ENCODE results near the gene ZFAND4. TPM values are rescaled to one million over a fixed set of nuclear protein-coding genes. Genes with fewer than 3 reads are reported as not detected.
"Not testable (repeated sequence)": the region's sequence is repeated elsewhere in the genome, so short reads cannot be mapped to it uniquely, and the experiment has no call there.

Gene ZFAND4
- total RNA-seq = 10 to 100 TPM; 22.3 to 24.3 TPM

DNA sequence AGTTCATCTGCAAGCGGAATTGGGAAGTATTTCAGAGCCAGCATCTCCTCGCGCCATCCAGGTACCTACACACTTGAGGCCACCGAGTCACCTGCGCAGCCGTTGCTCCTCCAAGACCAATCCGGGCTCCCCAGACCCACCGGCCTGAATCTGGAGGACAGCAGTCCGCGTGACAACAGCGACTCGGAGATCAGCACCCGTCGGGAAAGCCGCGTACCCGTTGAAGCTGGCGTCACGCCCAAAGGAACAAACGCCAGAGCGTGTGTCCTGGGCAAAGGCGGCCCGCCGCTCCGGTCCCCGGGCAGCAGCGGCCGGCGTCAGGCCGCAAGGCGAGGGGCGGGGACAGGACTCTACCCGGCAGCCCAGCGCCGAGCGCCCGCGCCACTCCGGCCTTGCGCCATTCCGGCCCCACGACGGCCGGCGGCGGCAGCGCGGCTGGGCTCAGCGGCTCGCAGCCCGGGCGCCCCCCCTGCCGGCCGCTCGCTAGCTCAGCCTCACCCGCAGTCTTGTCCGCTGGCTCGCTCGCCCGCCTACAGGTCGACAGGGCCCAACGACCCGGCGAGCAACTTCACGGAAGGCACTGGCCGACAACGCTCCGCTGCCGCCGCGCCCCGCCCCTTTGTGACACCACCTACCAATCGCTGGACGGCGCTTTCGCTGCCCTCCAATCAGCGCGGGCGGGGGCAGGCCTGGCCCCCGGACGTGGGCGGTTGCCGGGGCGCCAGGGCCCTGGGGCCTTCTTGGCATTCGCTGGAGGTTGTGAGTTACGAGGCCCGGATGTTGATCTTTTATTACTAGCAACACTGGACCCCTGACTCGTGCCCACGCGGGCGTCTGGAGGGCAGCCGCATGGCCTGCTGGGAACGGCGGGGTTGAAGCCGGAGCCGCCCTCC lies at the start of gene ZFAND4:
Gene ZFAND4, minus strand, starts transcription at position 592 of the 893 bp plus-strand sequence. CDS start 9,047 bp downstream, outside the sequence.
- Mint-ChIP-seq H3K9me3 (no peaks in the 10 kb centered on the region), H3K4me3 (peak within 1 kb of the TSS; percentile 88)
- POLR2A ChIA-PET = interaction anchor here (0.7 to 1.8 kb wide), 7 partner anchors 92 to 422 kb away, joined by 3 to 18 read pairs (median 4); no protein-coding TSS in a partner anchor

DNA sequence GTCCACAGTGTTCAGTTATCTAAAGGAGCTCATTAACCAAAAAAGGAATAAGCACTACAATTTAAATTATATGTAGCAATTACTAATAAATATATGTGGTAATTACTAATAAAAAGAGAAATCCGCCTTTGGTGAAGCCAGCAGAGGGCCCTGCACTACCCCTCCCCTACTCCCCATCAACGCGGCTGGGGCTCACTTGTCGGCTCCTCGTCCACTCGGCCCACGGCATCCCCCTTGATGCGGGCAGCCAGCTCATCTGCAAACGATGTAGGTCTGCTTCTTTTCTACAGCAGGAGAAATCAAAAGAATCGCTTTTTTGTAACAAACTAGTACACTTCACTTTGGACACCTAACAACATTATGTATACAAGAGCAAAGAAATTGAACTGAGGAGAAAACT lies 48.9 kb upstream of the ZFAND4 start:
- H3K27ac Mint-ChIP-seq; ATAC-seq (ENCODE audit: low read depth); H3K27me3 Mint-ChIP-seq; POLR2A ChIA-PET; H3K4me3 Mint-ChIP-seq; H3K4me1 Mint-ChIP-seq; H3K9me3 Mint-ChIP-seq; H3K36me3 Mint-ChIP-seq; DNase-seq: not testable (repeated sequence)

More for the DNA sequence above, at the start of gene ZFAND4:
- Mint-ChIP-seq H3K36me3 (peaks cover 10% of the 10 kb centered on the region), H3K27ac (peak within 1 kb of the TSS; percentile 86), H3K4me1 (peaks cover 28% of the 10 kb centered on the region), H3K27me3 (no peaks in the 10 kb centered on the region)
- ATAC-seq (ENCODE audit: low read depth) = peak; percentile 96
- peak; percentile 97 for DNase-seq

DNA sequence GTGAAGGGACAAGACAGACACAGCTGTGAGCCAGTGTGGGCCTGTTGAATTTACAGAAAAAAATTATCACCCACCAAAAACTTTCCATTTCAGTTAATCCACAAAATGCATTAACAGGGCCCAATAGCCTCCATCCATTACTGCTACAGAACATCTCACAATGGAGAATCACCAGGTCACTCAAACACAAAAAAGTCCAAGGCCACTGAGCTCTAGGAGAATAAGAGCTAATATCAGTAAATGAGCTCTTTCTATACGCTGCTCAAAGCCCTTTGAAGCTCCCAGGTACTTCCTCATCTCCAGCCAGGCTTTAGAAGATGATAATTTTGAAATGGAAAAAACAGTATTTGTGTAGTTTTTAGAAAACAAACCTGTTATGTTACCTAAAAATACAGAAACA lies 45.1 kb upstream of the ZFAND4 start:
- H3K36me3 Mint-ChIP-seq; H3K9me3 Mint-ChIP-seq; ATAC-seq (ENCODE audit: low read depth); POLR2A ChIA-PET; H3K4me3 Mint-ChIP-seq; H3K27me3 Mint-ChIP-seq; DNase-seq; H3K4me1 Mint-ChIP-seq; H3K27ac Mint-ChIP-seq: not testable (repeated sequence)

DNA sequence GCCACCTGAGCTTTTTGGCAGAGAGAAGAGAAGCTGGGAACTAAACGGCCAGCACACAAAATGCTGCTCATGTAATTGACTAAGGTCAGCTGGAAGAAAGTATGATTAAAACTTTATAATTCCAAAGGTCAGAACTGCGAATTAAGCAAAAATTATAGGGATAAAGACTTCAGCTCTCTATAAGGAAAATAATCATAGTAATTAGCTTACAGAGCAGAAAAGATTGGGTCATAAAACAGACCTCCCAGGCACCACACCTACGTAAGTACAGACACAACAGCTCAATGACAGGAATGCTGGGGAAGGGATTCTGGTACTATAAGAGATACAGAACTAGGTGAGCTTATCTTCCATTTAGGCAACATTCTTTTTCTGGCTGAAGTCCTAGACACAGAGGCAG lies 44.5 kb upstream of the ZFAND4 start:
- H3K9me3 Mint-ChIP-seq; H3K4me3 Mint-ChIP-seq; ATAC-seq (ENCODE audit: low read depth); H3K27ac Mint-ChIP-seq; H3K36me3 Mint-ChIP-seq; DNase-seq; H3K27me3 Mint-ChIP-seq; POLR2A ChIA-PET; H3K4me1 Mint-ChIP-seq: not testable (repeated sequence)

DNA sequence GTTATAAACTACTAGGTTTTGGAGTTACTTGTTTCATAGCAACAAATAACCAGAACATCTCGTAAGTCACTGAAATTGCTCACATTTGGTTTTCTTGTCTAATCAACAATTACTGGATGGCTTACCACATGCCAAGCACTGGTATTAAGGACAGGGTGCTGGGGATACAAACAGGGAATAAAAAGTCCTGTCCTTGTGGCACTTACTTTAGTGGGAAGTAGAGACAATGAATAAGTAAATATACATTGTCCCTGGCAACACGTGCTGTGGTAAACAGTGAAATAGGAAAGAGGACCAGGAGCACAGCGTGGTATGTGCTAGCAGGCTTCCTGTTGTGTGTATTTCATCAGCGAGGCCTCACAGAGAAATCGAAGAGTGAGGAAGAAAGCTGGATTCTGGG lies 38.7 kb upstream of the ZFAND4 start:
- H3K27ac Mint-ChIP-seq; POLR2A ChIA-PET; H3K9me3 Mint-ChIP-seq; H3K4me3 Mint-ChIP-seq; H3K36me3 Mint-ChIP-seq; DNase-seq; H3K27me3 Mint-ChIP-seq; ATAC-seq (ENCODE audit: low read depth); H3K4me1 Mint-ChIP-seq: not testable (repeated sequence)

DNA sequence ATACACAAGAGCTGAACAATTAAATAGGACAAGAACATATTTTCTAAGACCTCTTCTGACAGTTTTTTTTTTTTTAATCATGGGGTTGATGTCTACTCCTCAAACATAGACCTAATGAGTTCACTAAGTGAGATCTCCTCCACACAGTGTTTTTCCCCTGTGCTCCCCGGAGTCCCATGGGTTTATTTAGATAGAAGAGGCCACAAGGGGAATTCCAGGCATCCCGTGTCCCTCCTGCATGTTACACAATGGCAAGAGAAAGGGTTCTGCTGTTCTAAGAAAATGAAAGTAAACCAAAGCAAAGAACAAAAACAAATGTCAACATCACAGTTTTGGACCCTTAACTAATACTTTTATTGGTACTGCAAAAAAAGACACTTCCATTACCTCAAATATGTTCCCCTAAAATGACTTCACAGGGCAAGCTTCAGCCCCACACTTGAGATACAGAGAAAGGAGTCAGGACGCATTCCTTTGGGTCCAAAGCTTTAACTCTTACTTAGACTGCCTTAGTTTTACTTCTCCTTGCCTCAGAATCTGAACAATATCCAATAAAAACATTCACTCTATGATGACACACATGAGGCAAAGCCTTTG lies 37.7 kb upstream of the ZFAND4 start:
- not testable (repeated sequence) for ATAC-seq (ENCODE audit: low read depth); H3K27me3 Mint-ChIP-seq; H3K27ac Mint-ChIP-seq; H3K36me3 Mint-ChIP-seq; H3K4me1 Mint-ChIP-seq; DNase-seq; H3K9me3 Mint-ChIP-seq
- H3K4me3 Mint-ChIP-seq = peak overlapping the region; percentile 28
- POLR2A ChIA-PET = interaction anchor here (0.6 kb wide), 1 partner anchor 48 kb away, joined by 4 read pairs; no protein-coding TSS in a partner anchor

DNA sequence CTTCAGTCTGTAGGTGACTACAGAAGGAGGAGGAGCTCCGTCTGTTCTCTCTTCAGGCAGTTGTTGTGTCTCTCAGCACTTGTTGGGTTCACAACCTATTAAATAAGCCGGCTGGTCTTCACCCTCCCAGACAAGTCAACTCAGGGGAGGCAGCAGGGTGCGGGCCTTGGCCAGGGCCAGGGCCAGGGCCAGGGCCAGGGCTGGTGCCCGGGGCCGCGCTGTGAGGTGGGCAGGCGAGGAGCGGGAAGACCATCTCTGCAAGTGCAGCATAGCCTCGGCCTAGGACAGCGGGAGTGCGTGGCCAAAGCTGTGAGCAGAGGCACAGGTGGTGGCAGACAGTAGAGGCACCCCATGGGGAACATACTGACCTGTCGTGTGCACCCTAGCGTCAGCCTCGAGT lies 5.9 kb upstream of the ZFAND4 start:
- H3K4me3 Mint-ChIP-seq; H3K4me1 Mint-ChIP-seq; H3K27me3 Mint-ChIP-seq; POLR2A ChIA-PET; DNase-seq; ATAC-seq (ENCODE audit: low read depth); H3K9me3 Mint-ChIP-seq; H3K27ac Mint-ChIP-seq; H3K36me3 Mint-ChIP-seq: not testable (repeated sequence)

DNA sequence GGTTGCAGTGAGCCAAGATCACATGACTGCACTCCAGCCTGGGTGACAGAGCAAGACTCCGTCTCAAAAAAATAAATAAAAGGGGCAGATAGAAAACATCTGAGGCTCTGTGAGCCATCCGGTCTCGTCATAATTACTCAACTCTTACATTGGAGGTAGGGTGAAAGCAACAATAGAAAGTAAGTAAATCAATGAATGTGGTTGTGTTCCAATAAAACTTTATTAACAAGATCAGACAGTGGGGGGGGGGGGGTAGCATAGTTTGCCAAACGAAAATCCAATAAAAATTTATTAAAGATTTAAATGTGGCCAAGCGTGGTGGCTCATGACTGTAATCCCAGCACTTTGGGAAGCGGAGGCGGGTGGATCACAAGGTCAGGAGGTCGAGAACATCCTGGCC lies 2.8 kb upstream of the ZFAND4 start:
- DNase-seq = no peak
- H3K9me3 Mint-ChIP-seq = no peaks in the 10 kb centered on the region
- no peak overlapping the region for H3K27ac Mint-ChIP-seq
- H3K4me1 Mint-ChIP-seq = peaks cover 16% of the 10 kb centered on the region
- ATAC-seq (ENCODE audit: low read depth) = no peak
- POLR2A ChIA-PET = no interaction called here
- no peaks in the 10 kb centered on the region for H3K27me3 Mint-ChIP-seq
- H3K36me3 Mint-ChIP-seq = peaks cover 4% of the 10 kb centered on the region
- H3K4me3 Mint-ChIP-seq = no peak overlapping the region

DNA sequence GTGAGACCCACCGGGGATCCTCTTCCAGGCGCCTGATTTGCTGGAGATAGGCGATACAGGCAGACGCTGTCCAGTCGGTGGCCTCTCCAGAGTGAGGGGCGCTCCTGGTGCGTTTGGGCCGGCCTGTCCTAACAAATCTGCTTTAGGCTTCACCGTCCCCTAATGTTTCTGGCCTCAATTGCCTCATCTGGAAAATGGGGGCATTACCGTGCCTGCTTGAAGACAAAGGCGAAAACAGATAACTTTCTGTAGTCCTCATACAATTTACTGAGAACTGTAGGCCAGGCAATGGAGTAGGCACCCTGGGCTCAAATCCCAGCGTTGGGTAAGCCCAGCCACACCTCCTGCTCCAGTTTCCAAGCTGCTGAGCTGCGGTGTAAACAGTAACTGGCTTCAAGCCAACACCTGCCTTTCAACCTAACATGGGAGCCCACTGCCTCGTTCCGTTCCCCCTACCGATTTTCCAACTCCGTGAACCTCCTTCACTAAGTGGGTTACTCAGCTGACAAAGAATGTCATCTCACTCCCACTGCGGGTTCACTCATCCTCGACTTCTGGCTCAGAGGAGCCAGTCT lies 589 bp upstream of the ZFAND4 start:
- peak overlapping the region; percentile 83 for H3K4me3 Mint-ChIP-seq
- H3K27me3 Mint-ChIP-seq = no peaks in the 10 kb centered on the region
- peaks cover 10% of the 10 kb centered on the region for H3K36me3 Mint-ChIP-seq
- no peaks in the 10 kb centered on the region for H3K9me3 Mint-ChIP-seq
- H3K27ac Mint-ChIP-seq = peak overlapping the region; percentile 86
- DNase-seq (no peak), ATAC-seq (ENCODE audit: low read depth) (no peak)
- H3K4me1 Mint-ChIP-seq = peaks cover 28% of the 10 kb centered on the region
- POLR2A ChIA-PET = interaction anchor here (1.2 to 1.8 kb wide), 4 partner anchors 93 to 254 kb away, joined by 3 to 18 read pairs (median 6); no protein-coding TSS in a partner anchor

DNA sequence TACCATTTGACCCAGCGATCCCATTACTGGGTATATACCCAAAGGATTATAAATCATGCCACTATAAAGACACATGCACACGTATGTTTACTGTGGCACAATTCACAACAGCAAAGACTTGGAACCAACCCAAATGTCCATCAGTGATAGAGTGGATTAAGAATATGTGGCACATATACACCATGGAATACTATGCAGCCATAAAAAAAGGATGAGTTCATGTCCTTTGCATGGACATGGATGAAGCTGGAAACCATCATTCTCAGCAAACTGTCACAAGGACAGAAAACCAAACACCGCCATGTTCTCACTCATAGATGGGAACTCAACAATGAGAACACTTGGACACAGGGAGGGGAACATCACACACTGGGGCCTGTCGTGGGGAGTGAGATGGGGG lies 1.3 kb downstream of the ZFAND4 start:
- H3K36me3 Mint-ChIP-seq = peaks cover 14% of the 10 kb centered on the region

DNA sequence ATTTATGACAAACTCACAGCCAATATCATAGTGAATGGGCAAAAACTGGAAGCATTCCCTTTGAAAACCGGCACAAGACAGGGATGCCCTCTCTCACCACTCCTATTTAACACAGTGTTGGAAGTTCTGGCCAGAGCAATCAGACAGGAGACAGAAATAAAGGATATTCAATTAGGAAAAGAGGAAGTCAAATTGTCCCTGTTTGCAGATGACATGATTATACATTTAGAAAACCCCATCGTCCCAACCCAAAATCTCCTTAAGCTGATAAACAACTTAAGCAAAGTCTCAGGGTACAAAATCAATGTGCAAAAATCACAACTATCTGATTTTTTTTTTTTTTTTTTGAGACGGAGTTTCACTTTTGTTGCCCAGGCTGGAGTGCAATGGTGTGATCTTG lies 2.7 kb downstream of the ZFAND4 start:
- H3K27ac Mint-ChIP-seq; DNase-seq; H3K9me3 Mint-ChIP-seq; ATAC-seq (ENCODE audit: low read depth); POLR2A ChIA-PET; H3K27me3 Mint-ChIP-seq: not testable (repeated sequence)
- Mint-ChIP-seq H3K4me3 (peak overlapping the region; percentile 32), H3K36me3 (peaks cover 20% of the 10 kb centered on the region), H3K4me1 (peaks cover 27% of the 10 kb centered on the region)

More for the DNA sequence above, 1.3 kb downstream of the ZFAND4 start:
- H3K4me1 Mint-ChIP-seq = peaks cover 26% of the 10 kb centered on the region
- H3K27ac Mint-ChIP-seq = peak overlapping the region; percentile 84
- not testable (repeated sequence) for DNase-seq; H3K9me3 Mint-ChIP-seq; H3K27me3 Mint-ChIP-seq; ATAC-seq (ENCODE audit: low read depth)
- POLR2A ChIA-PET = interaction anchor here (0.7 to 1.8 kb wide), 6 partner anchors 12 to 421 kb away, joined by 3 to 18 read pairs (median 4); no protein-coding TSS in a partner anchor
- H3K4me3 Mint-ChIP-seq = peak overlapping the region; percentile 88

DNA sequence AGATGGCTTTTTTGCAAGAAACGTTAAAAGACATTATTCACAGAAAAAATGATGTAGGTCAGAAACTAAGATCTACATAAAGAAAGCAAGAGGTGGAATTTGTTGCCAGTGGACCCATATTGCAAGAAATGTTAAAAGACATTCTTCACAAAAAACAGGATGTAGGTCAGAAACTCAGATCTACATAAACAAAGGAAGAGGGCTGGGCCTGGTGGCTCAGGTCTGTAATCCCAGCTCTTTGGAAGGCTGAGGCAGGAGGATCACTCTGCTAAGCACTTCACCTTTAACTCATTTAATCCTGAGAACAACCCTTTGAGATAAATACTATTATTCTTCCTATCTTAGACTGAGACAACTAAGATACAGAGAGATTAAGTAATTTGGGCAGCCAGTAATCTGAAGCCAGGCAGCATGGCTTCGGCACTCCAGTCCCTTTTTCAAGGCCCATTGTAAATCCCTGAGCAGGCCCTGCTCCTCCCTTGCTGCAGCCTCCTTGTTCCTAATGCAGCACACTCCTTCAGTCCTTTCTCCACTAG lies 11.6 kb downstream of the ZFAND4 start:
- POLR2A ChIA-PET = no interaction called here
- ATAC-seq (ENCODE audit: low read depth) (no peak), DNase-seq (no peak)
- H3K27me3 Mint-ChIP-seq = no peaks in the 10 kb centered on the region
- peaks cover 5% of the 10 kb centered on the region for H3K9me3 Mint-ChIP-seq
- peak overlapping the region; percentile 20 for H3K4me3 Mint-ChIP-seq
- peaks cover 22% of the 10 kb centered on the region for H3K4me1 Mint-ChIP-seq
- peaks cover 47% of the 10 kb centered on the region for H3K36me3 Mint-ChIP-seq
- H3K27ac Mint-ChIP-seq = peak overlapping the region; percentile 51
